Hepatic stellate cell (primary cell): ENCODE data around the gene AGR3.
"Not testable (repeated sequence)": the region's sequence is repeated elsewhere in the genome, so short reads cannot be mapped to it uniquely, and the experiment has no call there.

Source experiments
- DNase-seq: peaks from one replicate; pipeline ENCODE4 v3.0.0; 2011; ENCODE audit warnings: low spot score

AGR3 gene

GRCh38 chr7:16891338-16891737 lies 9.6 kb upstream of the AGR3 start:
- DNase-seq = peak; percentile 7

DNA sequence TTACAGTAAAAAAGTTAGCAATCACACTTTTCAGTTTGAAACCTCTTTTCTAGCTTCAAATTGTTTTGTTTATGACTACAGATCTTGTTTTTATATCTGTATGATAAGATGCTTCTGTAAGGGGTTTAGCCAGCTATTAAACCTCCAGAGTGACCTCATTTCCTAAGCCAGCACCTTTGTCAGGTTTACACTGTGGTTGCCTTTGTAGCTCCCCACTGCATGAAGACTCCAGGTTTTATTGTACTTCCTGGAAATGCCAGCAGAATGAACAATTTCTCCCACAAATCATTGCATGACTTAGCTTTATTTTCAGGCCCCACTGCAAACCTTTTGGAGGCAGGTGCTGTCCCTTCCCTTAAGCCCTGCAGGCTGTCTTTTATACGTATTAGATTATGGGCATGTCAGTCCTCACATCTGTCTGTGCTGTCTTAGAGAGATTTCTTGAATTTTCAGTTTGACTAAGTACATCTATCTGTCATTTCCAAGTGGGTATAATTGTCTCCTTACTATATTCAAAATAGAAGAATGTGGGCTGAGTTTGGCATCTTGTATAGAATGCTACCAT lies 8.2 kb upstream of the AGR3 start:
- no peak for DNase-seq

DNA sequence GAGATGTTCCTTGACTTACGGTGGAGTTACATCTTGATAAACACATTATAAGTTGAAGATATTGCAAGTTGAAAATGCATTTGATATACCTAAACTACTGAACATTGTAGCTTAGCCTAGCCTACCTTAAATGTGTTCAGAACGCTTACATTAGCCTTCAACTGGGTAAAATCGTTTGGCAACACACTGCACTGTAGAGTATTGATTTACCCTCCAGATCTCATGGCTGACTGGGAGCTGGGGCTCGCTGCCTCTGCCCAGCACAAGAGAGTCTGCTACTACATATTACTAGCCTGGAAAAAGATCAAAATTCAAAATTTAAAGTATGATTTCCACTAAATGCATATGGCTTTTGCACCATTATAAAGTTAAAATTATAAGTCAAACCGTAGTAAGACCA lies 7.5 kb upstream of the AGR3 start:
- no peak for DNase-seq

- no peak for DNase-seq
These were observed 2.1 kb upstream of the AGR3 start for GRCh38 chr7:16883918-16884317.

GRCh38 chr7:16880554-16880953 lies 1.2 kb downstream of the AGR3 start:
- no peak for DNase-seq

DNA sequence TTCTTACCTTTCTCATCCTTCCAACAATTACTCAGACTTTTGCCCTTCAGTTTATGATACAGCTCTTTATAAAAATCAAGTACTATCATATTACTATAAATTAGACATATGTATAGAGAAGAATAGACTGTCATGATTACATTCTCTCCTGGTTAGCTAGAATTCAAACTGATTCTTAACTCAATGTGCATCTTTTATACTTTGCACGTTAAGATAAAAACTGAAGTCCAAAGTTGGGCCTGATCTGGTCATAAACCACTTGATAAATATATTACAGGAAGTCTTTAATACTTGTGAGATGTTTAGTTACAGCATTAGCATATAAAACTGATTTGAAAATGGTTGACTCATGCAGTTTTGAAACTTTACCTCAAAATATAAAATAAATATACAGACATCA lies 2.6 kb downstream of the AGR3 start:
- no peak for DNase-seq

GRCh38 chr7:16875861-16876260 lies 5.9 kb downstream of the AGR3 start:
- no peak for DNase-seq

GRCh38 chr7:16874066-16874465 lies 7.7 kb downstream of the AGR3 start:
- DNase-seq = no peak

DNA sequence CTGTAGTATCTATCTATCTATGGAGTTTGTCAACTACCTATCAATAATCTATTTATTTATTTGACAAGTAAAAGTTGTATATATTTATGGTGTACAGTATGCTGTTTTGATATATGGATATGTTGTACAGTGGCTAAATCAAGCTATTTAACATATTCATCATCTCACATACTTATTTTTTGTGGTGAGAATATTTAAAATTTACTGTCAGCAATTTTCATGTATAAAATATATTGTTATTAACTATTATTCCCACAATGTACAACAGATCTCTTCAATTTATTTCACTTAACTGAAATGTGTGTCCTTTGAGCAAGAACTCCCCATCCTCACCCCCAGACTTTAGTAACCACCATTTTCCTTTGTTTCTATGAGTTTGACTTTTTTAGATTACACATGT lies 14.5 kb downstream of the AGR3 start:
- DNase-seq = no peak

- not testable (repeated sequence) for DNase-seq
These were observed 28.6 kb downstream of the AGR3 start for GRCh38 chr7:16853189-16853588.

- DNase-seq = no peak
These were observed 30.0 kb downstream of the AGR3 start for GRCh38 chr7:16851829-16852228.

DNA sequence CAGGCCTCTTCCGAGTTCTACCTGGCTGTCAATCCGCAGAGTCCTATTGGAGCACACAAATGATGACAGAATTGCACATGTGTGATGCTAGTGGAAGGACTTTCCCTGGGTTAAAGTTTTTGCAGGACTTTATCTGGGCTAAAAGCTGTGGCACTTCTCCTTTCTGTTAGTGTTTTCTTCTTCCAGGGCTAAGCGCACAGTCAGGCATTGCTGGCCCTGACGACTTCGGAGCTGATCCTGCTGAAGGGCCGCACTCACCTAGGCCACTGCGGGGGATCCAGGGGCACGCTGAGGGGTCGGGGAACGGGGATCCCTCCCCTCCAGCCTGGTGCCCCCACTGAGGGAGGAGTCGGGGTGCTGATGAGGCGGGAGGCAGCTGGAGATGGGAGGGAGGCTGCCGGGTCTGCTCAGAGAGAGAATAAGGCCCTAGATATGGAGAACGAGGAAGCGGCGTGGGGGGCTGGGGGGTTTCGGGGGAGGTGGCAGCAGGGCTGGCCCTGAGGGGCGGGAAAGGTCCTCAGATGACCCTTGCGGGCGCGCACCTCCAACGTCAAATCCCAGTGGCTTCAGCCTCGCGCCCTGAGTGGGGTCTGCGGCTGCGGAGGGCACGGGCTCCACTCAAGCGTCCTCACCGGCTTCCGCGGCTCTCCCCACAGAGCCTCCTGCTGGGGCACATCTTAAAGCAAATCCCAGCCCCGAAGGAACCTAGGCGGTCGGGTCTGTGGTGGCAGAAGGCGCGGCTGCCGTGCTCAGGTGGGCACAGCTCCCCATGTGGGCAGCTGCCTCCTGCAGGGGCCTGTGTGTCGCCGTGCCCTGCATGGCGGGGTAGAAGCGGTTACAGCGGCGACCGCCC lies 30.9 kb downstream of the AGR3 start:
- no peak for DNase-seq

- no peak for DNase-seq
These were observed 32.3 kb downstream of the AGR3 start for GRCh38 chr7:16849296-16850148.

GRCh38 chr7:16847381-16847860 lies 34.4 kb downstream of the AGR3 start:
- no peak for DNase-seq

GRCh38 chr7:16846601-16847165 lies 35.1 kb downstream of the AGR3 start:
- DNase-seq = no peak

GRCh38 chr7:16845746-16846145 lies 36.0 kb downstream of the AGR3 start:
- no peak for DNase-seq

- DNase-seq = no peak
These were observed 40.1 kb downstream of the AGR3 start for GRCh38 chr7:16841681-16842080.

DNA sequence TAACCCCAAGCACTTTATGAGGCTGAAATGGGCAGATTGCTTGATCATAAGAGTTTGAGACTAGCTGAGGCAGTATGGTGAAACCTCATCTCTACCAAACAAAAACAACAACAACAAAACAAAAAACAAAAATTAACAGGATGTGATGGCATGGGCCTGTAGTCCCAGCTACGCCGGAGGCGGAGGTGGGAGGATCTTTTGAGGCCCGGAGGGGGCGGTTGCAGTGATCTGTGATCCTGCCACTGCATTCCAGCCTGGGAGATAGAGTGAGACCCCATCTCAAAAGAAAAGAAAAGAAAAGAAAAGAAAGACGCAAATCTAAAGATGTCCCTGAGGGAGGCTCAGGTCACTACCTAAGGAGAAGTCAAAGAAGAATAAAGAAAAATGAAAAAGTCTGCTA lies 41.7 kb downstream of the AGR3 start:
- no peak for DNase-seq

- no peak for DNase-seq
These were observed 42.1 kb downstream of the AGR3 start for GRCh38 chr7:16839646-16840045.

DNA sequence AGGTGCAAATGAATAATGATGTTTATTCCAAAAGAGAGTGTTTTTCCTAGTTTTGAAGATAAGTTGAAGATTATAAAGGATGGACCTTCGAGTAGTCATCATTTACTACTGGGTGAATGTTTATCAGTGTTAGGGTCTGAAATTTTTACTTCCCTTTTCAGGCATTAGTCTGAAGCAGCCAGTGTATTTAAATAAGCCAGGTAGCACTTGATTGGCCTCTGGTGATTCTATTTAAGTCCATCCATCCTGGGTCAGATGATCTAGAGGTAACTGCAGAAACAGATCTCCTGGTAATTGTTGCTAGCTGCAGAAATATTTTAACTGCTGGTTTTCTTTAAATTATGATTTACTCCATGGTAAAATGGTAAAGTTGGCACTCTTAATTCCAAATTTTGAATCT lies 42.9 kb downstream of the AGR3 start:
- DNase-seq = no peak

DNA sequence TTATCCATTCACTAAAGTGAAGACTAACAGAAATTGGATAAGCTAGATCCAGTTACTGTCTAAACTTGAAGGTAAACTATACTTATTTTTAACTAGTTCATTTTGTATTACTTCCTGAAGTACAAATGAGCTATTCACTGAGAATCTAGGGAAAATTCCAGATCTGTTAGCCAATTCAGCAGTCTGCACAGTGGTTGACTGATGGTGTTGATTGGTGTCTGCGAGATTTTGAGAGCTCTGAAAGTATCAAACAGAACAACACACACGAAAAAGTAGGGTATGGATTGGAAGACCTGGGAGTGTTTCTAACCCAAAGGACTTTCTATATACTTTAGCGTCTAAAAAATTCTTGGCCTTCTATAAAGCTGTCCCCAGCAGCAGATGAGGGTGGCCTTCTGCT lies 43.4 kb downstream of the AGR3 start:
- no peak for DNase-seq

GRCh38 chr7:16836481-16836880 lies 45.3 kb downstream of the AGR3 start:
- DNase-seq = no peak
